HCT116 (cell line): ENCODE results near the gene DAO. TPM values are rescaled to one million over a fixed set of nuclear protein-coding genes. Genes with fewer than 3 reads are reported as not detected.

Source experiments
- ATAC-seq: fragments of 200-7000 bp; cut with Tn5 transposase; 2 replicates; pipeline ENCODE4 v1.9.1; 2020; ENCODE audit warnings: mild to moderate bottlenecking, moderate library complexity
- BruUV-seq: library from RNA; stranded (reverse); fragments of 400-500 nt; replicated peaks from 2 replicates; lab custom pipeline; 2021; lab: Mats Ljungman, UMichigan
- CTCF ChIA-PET: fragments of 300-600 bp; sonication (Branson Sonifier 250); formaldehyde crosslinking; loops from one replicate; lab custom pipeline; 2021; ENCODE audit warnings: antibody characterized with exemption; lab: Charles Lee
- POLR2A ChIA-PET: fragments of 300-600, 350-600 bp; sonication (Branson Sonifier 250); formaldehyde crosslinking; loops from one replicate; lab custom pipeline; 2021; ENCODE audit warnings: antibody characterized with exemption; lab: Charles Lee
- RAD21 ChIA-PET, 2 experiments: fragments of 300-600 bp; sonication (Branson Sonifier 250); formaldehyde crosslinking; loops; one replicate each; lab custom pipeline; 2023; ENCODE audit warnings: low total read pairs in 2 of 2; ENCODE audit not compliant: uncharacterized antibody in 2 of 2, unreplicated experiment in 2 of 2, low non-redundant PET in 1 of 2; lab: Charles Lee
- DNase-seq: peaks from one replicate; pipeline ENCODE4 v3.0.0-alpha.2; 2010; ENCODE audit warnings: low read depth, low spot score
- H2AFZ ChIP-seq: fragments of 200-600 bp; shearing (Covaris generic), sonication (generic); 2 replicates; pipeline ENCODE4 v1.6.1; 2017; ENCODE audit warnings: low read depth, mixed run types, mixed read lengths, antibody characterized with exemption, low read length; ENCODE audit not compliant: poor library complexity, severe bottlenecking
- H3K27ac ChIP-seq: 2 replicates; pipeline ENCODE4 v1.5.1; 2012; ENCODE audit warnings: low read depth, low read length
- H3K27me3 ChIP-seq: fragments of 200-600 bp; sonication (generic); 2 replicates; pipeline ENCODE4 v1.6.1; 2016; ENCODE audit warnings: mixed run types, low read length, mixed read lengths; ENCODE audit not compliant: insufficient read depth
- H3K36me3 ChIP-seq, 2 experiments: fragments of 200-500 bp in 1 of 2; fragments of 200-600 bp in 1 of 2; sonication (Bioruptor generic) in 1 of 2; sonication (generic) in 1 of 2; 2 replicates each; pipeline versions ENCODE4 v1.5.1 to v1.6.1; 2014 to 2016; ENCODE audit warnings: low read length in 2 of 2, inconsistent platforms in 1 of 2, mixed read lengths in 1 of 2, mixed run types in 1 of 2; ENCODE audit not compliant: insufficient read depth in 2 of 2, control insufficient read depth in 1 of 2
- H3K4me1 ChIP-seq, 2 experiments: fragments of 200-600 bp in 1 of 2; sonication (generic) in 1 of 2; 2 replicates each; pipeline versions ENCODE4 v1.5.1 to v1.6.1; 2012 to 2017; ENCODE audit warnings: low read length in 2 of 2, inconsistent platforms in 1 of 2, mild to moderate bottlenecking in 1 of 2, mixed read lengths in 1 of 2, mixed run types in 1 of 2, moderate library complexity in 1 of 2; ENCODE audit not compliant: insufficient read depth in 2 of 2, control insufficient read depth in 1 of 2
- H3K4me2 ChIP-seq: fragments of 200-600 bp; sonication (generic); 2 replicates; pipeline ENCODE4 v1.6.1; 2017; ENCODE audit warnings: mixed run types, low read length, mixed read lengths
- H3K4me3 ChIP-seq, 2 experiments: fragments of 200-600 bp in 1 of 2; sonication (generic) in 1 of 2; replicated peaks in 1 of 2; 2 replicates each; pipeline ENCODE4 v1.5.1; 2011 to 2016; ENCODE audit warnings: low read length in 2 of 2, control low read depth in 1 of 2, low read depth in 1 of 2, mild to moderate bottlenecking in 1 of 2, mixed read lengths in 1 of 2, mixed run types in 1 of 2
- H3K79me2 ChIP-seq: fragments of 200-600 bp; sonication (generic); 2 replicates; pipeline ENCODE4 v1.6.1; 2017; ENCODE audit warnings: mild to moderate bottlenecking, mixed run types, low read length, moderate library complexity, mixed read lengths; ENCODE audit not compliant: insufficient read depth
- H3K9ac ChIP-seq: fragments of 200-600 bp; sonication (generic); 2 replicates; pipeline ENCODE4 v1.6.1; 2016; ENCODE audit warnings: low read length, mixed read lengths
- H3K9me2 ChIP-seq: fragments of 200-600 bp; sonication (generic), shearing (Covaris generic); 2 replicates; pipeline ENCODE4 v1.6.1; 2017; ENCODE audit warnings: mixed run types, mild to moderate bottlenecking, moderate library complexity; ENCODE audit not compliant: insufficient read depth
- H3K9me3 ChIP-seq, 2 experiments: fragments of 200-500 bp in 1 of 2; fragments of 200-600 bp in 1 of 2; sonication (Bioruptor generic) in 1 of 2; sonication (generic) in 1 of 2; 2 replicates each; pipeline ENCODE4 v1.6.1; 2014 to 2017; ENCODE audit warnings: low read length in 2 of 2, mixed read lengths in 2 of 2, inconsistent platforms in 1 of 2, low read depth in 1 of 2, mild to moderate bottlenecking in 1 of 2, mixed run types in 1 of 2, moderate library complexity in 1 of 2; ENCODE audit not compliant: control insufficient read depth in 1 of 2, insufficient read depth in 1 of 2
- H4K20me1 ChIP-seq: fragments of 200-600 bp; sonication (generic), shearing (Covaris generic); 2 replicates; pipeline ENCODE4 v1.6.1; 2017; ENCODE audit warnings: mixed run types, mild to moderate bottlenecking, moderate library complexity; ENCODE audit not compliant: insufficient read depth
- EGR1 ChIP-seq: IDR thresholded peaks from 2 replicates; pipeline ENCODE4 v1.6.1; 2012; ENCODE audit warnings: low read depth
- ELF1 ChIP-seq: IDR thresholded peaks from 2 replicates; pipeline ENCODE4 v1.6.1; 2012; ENCODE audit warnings: low read depth, borderline replicate concordance
- EZH2 ChIP-seq: fragments of 200-600 bp; sonication (generic); IDR thresholded peaks from 2 replicates; pipeline ENCODE4 v1.6.1; 2017; ENCODE audit warnings: antibody characterized with exemption, mixed run types
- EZH2phosphoT487 ChIP-seq: fragments of 200-600 bp; IDR thresholded peaks from 2 replicates; pipeline ENCODE4 v1.6.1; 2018; ENCODE audit warnings: antibody characterized with exemption, borderline replicate concordance
- SRF ChIP-seq: IDR thresholded peaks from 2 replicates; pipeline ENCODE4 v1.6.1; 2012; ENCODE audit warnings: low read depth
- ZFX ChIP-seq: fragments of 450-650 bp; IDR thresholded peaks from 2 replicates; pipeline ENCODE4 v1.6.1; 2017
- intact Hi-C: fragments of 100-400 bp; cut with micrococcal nuclease; formaldehyde crosslinking; loops from 2 replicates; pipeline ENCODE4 v1.10.0; 2022
- total RNA-seq: library from RNA; stranded (reverse); gene quantifications from one replicate; pipeline ENCODE4 v1.2.1, GENCODE V29; 2021; ENCODE audit not compliant: unreplicated experiment
- TF ChIP-seq, protein P1 (sequence below): IDR thresholded peaks from 2 replicates; pipeline ENCODE4 v1.6.1; 2012
- TF ChIP-seq, protein P2 (sequence below): IDR thresholded peaks from 2 replicates; pipeline ENCODE4 v1.6.1; 2012; ENCODE audit warnings: low read depth

Gene DAO
- total RNA-seq, 1 experiment from 2014 or later = not detected

- intact Hi-C loops = loop anchor here (2.0 kb wide), 1 partner anchor 293 kb away; the partner anchor contains the start of gene ISCU
Observed at GRCh38 chr12:108856170-108856427, 23.8 kb upstream of the DAO start.

More at GRCh38 chr12:108856170-108856427, 23.8 kb upstream of the DAO start:
- BruUV-seq = no TSS peak
- no peaks in the 10 kb centered on the region for H3K9me3 ChIP-seq
- POLR2A ChIA-PET = no interaction called here
- H3K27ac ChIP-seq = peak overlapping the region; percentile 92
- CTCF ChIA-PET = no interaction called here
- no peaks in the 10 kb centered on the region for H3K27me3 ChIP-seq
- no peaks in the 10 kb centered on the region for H3K9me2 ChIP-seq
- H3K4me3 ChIP-seq = peak overlapping the region; percentile 86 to 99
- DNase-seq = no peak
- peak overlapping the region; percentile 99 for H3K9ac ChIP-seq
- peaks cover 60% of the 10 kb centered on the region for H3K79me2 ChIP-seq
- peaks cover 55 to 77% of the 10 kb centered on the region in 2 experiments for H3K4me1 ChIP-seq
- H3K4me2 ChIP-seq = peak overlapping the region; percentile 86
- ATAC-seq = no peak
- peaks cover 5 to 24% of the 10 kb centered on the region in 2 experiments for H3K36me3 ChIP-seq
- no peak overlapping the region for H2AFZ ChIP-seq
- RAD21 ChIA-PET = no interaction called here
- H4K20me1 ChIP-seq = no peaks in the 10 kb centered on the region
- TF ChIP-seq SRF (no peak), ELF1 (no peak), ZFX (peak; percentile 32; the same call in 1 of the 2 replicates), EGR1 (no peak), EZH2 (no peak), EZH2phosphoT487 (no peak)
- TF ChIP-seq, protein P1, sequence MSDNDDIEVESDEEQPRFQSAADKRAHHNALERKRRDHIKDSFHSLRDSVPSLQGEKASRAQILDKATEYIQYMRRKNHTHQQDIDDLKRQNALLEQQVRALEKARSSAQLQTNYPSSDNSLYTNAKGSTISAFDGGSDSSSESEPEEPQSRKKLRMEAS = no peak
- TF ChIP-seq, protein P2, sequence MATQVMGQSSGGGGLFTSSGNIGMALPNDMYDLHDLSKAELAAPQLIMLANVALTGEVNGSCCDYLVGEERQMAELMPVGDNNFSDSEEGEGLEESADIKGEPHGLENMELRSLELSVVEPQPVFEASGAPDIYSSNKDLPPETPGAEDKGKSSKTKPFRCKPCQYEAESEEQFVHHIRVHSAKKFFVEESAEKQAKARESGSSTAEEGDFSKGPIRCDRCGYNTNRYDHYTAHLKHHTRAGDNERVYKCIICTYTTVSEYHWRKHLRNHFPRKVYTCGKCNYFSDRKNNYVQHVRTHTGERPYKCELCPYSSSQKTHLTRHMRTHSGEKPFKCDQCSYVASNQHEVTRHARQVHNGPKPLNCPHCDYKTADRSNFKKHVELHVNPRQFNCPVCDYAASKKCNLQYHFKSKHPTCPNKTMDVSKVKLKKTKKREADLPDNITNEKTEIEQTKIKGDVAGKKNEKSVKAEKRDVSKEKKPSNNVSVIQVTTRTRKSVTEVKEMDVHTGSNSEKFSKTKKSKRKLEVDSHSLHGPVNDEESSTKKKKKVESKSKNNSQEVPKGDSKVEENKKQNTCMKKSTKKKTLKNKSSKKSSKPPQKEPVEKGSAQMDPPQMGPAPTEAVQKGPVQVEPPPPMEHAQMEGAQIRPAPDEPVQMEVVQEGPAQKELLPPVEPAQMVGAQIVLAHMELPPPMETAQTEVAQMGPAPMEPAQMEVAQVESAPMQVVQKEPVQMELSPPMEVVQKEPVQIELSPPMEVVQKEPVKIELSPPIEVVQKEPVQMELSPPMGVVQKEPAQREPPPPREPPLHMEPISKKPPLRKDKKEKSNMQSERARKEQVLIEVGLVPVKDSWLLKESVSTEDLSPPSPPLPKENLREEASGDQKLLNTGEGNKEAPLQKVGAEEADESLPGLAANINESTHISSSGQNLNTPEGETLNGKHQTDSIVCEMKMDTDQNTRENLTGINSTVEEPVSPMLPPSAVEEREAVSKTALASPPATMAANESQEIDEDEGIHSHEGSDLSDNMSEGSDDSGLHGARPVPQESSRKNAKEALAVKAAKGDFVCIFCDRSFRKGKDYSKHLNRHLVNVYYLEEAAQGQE = no peak
